B cell (primary cell): ENCODE results near the gene SCP2.

Experiments used
- EZH2 ChIP-seq: IDR thresholded peaks from 2 replicates; pipeline ENCODE4 v1.6.1; 2012; ENCODE audit warnings: borderline replicate concordance, low read depth, mild to moderate bottlenecking, moderate library complexity, low read length; ENCODE audit not compliant: insufficient read depth, poor library complexity, severe bottlenecking
- TF ChIP-seq, protein P1 (sequence below): fragments of 200-600 bp; IDR thresholded peaks from one replicate; pipeline ENCODE4 v1.8.0; 2022; ENCODE audit warnings: antibody characterized with exemption, mild to moderate bottlenecking

DNA sequence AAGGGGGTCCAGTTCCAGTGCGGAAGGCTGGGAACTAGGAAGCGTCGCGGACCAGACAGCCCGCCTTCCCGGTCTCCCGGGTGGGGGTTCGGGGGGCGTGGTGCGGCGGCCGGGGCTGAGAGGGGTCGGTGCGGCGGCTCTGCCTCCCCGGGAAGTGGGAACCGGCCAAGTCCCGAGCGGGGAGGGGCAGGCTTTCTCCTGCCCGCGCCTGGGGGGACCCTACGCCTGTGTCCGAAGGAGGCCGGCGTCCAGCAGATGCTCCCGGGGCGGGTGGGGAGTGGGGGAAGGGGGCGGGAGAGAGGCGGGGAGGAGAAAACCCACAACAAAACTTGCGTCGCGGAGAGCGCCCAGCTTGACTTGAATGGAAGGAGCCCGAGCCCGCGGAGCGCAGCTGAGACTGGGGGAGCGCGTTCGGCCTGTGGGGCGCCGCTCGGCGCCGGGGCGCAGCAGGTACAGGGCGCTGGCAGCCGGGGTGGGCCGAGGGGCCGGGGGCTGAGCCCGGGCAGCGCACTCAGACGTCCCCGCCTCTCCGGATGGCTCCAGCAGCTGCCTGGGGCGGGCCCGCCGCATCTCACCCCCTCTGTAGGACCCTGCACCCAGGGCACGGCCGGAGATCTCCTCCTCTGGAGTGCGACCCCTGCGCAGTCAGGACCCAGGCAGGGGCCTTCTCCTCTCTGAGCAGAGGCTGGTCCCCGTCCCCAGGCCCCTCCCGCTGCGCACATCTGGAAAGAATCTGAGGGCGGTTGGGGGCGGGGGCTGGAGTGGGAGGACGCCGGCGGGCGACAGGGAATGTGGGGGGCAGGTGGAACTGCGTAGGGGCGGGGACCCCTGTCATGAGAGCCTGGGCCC, 135.0 kb downstream of the SCP2 start, which contains the start of gene PODN:
- TF ChIP-seq, protein P1, sequence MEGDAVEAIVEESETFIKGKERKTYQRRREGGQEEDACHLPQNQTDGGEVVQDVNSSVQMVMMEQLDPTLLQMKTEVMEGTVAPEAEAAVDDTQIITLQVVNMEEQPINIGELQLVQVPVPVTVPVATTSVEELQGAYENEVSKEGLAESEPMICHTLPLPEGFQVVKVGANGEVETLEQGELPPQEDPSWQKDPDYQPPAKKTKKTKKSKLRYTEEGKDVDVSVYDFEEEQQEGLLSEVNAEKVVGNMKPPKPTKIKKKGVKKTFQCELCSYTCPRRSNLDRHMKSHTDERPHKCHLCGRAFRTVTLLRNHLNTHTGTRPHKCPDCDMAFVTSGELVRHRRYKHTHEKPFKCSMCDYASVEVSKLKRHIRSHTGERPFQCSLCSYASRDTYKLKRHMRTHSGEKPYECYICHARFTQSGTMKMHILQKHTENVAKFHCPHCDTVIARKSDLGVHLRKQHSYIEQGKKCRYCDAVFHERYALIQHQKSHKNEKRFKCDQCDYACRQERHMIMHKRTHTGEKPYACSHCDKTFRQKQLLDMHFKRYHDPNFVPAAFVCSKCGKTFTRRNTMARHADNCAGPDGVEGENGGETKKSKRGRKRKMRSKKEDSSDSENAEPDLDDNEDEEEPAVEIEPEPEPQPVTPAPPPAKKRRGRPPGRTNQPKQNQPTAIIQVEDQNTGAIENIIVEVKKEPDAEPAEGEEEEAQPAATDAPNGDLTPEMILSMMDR, result no peak
- no peak for TF ChIP-seq EZH2
